Tibial artery (tissue), 4 donors: ENCODE data around the gene TCF20.
A peak's percentile ranks its signal among the peaks of the same experiment; 100 is the strongest.

Experiments used
- DNase-seq, 2 donors: peaks; one replicate each; pipeline ENCODE4 v3.0.0-alpha.2; 2019
- H3K27ac ChIP-seq, 2 donors: fragments of 200-600 bp; sonication (generic) in 1 of 2; 1 replicate in 1 of 2; 2 replicates in 1 of 2; pipeline ENCODE4 v1.5.1; 2018 to 2019; ENCODE audit warnings: mild to moderate bottlenecking in 1 of 2
- H3K27me3 ChIP-seq, 2 donors: fragments of 200-600 bp; sonication (generic) in 1 of 2; one replicate each; pipeline versions ENCODE4 v1.5.1 to v1.6.0; 2016 to 2019
- H3K36me3 ChIP-seq, 3 donors: fragments of 200-600 bp; sonication (generic) in 2 of 3; one replicate each; pipeline ENCODE4 v1.5.1; 2016 to 2019; ENCODE audit warnings: mild to moderate bottlenecking in 2 of 3
- H3K4me1 ChIP-seq, 4 donors: fragments of 200-600 bp; sonication (generic) in 2 of 4; 1 replicate in 3 of 4; 2 replicates in 1 of 4; pipeline ENCODE4 v1.5.1; 2016 to 2019
- H3K4me3 ChIP-seq, 2 donors: fragments of 200-600 bp; sonication (generic) in 1 of 2; 1 replicate in 1 of 2; 2 replicates in 1 of 2; pipeline ENCODE4 v1.5.1; 2018 to 2019; ENCODE audit warnings: mild to moderate bottlenecking in 2 of 2
- H3K9me3 ChIP-seq, 3 donors: fragments of 200-600 bp; sonication (generic) in 1 of 3; one replicate each; pipeline ENCODE4 v1.5.1; 2016 to 2019
- intact Hi-C: fragments of 100-400 bp; cut with DNase I; formaldehyde crosslinking; loops from one replicate; pipeline ENCODE4 v1.15.0; 2023; ENCODE audit warnings: low total_unique reads
- TF ChIP-seq, protein P1 (sequence below), 2 experiments: fragments of 200-600 bp in 1 of 2; fragments of 450-650 bp in 1 of 2; IDR thresholded peaks; one replicate each; pipeline ENCODE4 v1.5.1; 2017 to 2019; ENCODE audit warnings: antibody characterized with exemption in 2 of 2, mild to moderate bottlenecking in 1 of 2, moderate library complexity in 1 of 2

Gene TCF20

DNA sequence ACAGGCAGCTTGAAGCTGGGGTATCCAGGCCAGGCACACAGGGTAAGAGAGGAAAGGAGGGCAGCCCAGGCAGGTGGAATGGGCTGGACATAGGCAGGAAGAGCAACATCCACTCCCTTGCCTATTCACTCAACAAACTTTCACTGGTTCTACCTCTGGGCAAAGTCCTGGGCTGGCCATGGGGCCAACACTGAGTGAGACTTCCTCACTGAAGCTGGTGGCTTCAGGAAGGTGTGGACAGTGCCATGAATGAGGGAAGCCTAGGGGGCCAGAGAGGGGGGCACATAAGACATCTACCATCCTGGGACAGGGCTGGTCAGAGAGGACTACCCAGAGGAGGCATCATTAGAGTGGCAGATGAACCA, 44.9 kb upstream of the TCF20 start:
- H3K4me1 ChIP-seq = peaks cover 0 to 50% (median 0%) of the 10 kb centered on the region in 4 donors
- no peak for DNase-seq
- no peaks in the 10 kb centered on the region for H3K36me3 ChIP-seq
- no peaks in the 10 kb centered on the region for H3K9me3 ChIP-seq
- H3K4me3 ChIP-seq = no peak overlapping the region
- H3K27me3 ChIP-seq = peaks cover 0 to 62% of the 10 kb centered on the region in 2 donors
- H3K27ac ChIP-seq = no peak overlapping the region
- TF ChIP-seq, protein P1, sequence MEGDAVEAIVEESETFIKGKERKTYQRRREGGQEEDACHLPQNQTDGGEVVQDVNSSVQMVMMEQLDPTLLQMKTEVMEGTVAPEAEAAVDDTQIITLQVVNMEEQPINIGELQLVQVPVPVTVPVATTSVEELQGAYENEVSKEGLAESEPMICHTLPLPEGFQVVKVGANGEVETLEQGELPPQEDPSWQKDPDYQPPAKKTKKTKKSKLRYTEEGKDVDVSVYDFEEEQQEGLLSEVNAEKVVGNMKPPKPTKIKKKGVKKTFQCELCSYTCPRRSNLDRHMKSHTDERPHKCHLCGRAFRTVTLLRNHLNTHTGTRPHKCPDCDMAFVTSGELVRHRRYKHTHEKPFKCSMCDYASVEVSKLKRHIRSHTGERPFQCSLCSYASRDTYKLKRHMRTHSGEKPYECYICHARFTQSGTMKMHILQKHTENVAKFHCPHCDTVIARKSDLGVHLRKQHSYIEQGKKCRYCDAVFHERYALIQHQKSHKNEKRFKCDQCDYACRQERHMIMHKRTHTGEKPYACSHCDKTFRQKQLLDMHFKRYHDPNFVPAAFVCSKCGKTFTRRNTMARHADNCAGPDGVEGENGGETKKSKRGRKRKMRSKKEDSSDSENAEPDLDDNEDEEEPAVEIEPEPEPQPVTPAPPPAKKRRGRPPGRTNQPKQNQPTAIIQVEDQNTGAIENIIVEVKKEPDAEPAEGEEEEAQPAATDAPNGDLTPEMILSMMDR (IDR thresholded peaks at IDR 0.05) = no peak
- intact Hi-C loops = no loop called here

- intact Hi-C loops = no loop called here
- DNase-seq = no peak
- Histone ChIP-seq H3K27ac (no peak overlapping the region), H3K36me3 (no peaks in the 10 kb centered on the region), H3K4me3 (no peak overlapping the region), H3K9me3 (no peaks in the 10 kb centered on the region), H3K4me1 (peaks cover 0 to 50% (median 0%) of the 10 kb centered on the region in 4 donors), H3K27me3 (peaks cover 0 to 66% of the 10 kb centered on the region in 2 donors)
- TF ChIP-seq, protein P1 (IDR thresholded peaks at IDR 0.05) = no peak
Measured at GRCh38 chr22:42314709-42315391, 44.4 kb upstream of the TCF20 start.

- intact Hi-C loops = no loop called here
- H3K4me1 ChIP-seq = peaks cover 0 to 48% (median 0%) of the 10 kb centered on the region in 4 donors
- TF ChIP-seq, protein P1 (IDR thresholded peaks at IDR 0.05) = peak in 1 of 2 experiments; percentile 12
- H3K36me3 ChIP-seq = no peaks in the 10 kb centered on the region
- no peaks in the 10 kb centered on the region for H3K9me3 ChIP-seq
- peaks cover 0 to 69% of the 10 kb centered on the region in 2 donors for H3K27me3 ChIP-seq
- no peak overlapping the region for H3K4me3 ChIP-seq
- H3K27ac ChIP-seq = no peak overlapping the region
- DNase-seq = no peak
Measured at GRCh38 chr22:42313804-42314581, 43.5 kb upstream of the TCF20 start.

- no peaks in the 10 kb centered on the region for H3K36me3 ChIP-seq
- H3K4me3 ChIP-seq = no peak overlapping the region
- H3K9me3 ChIP-seq = no peaks in the 10 kb centered on the region
- no peak overlapping the region for H3K27ac ChIP-seq
- H3K4me1 ChIP-seq = peaks cover 0 to 40% (median 0%) of the 10 kb centered on the region in 4 donors
- DNase-seq = no peak
- peaks cover 0 to 68% of the 10 kb centered on the region in 2 donors for H3K27me3 ChIP-seq
- intact Hi-C loops = no loop called here
- TF ChIP-seq, protein P1 (IDR thresholded peaks at IDR 0.05) = no peak
Measured at GRCh38 chr22:42313204-42313603, 42.8 kb upstream of the TCF20 start.

GRCh38 chr22:42310291-42311015, 40.0 kb upstream of the TCF20 start:
- Histone ChIP-seq H3K36me3 (no peaks in the 10 kb centered on the region), H3K27ac (no peak overlapping the region), H3K4me3 (no peak overlapping the region), H3K4me1 (peaks cover 0 to 24% (median 0%) of the 10 kb centered on the region in 4 donors), H3K9me3 (no peaks in the 10 kb centered on the region), H3K27me3 (peaks cover 0 to 71% of the 10 kb centered on the region in 2 donors)
- intact Hi-C loops = no loop called here
- TF ChIP-seq, protein P1 (IDR thresholded peaks at IDR 0.05) = no peak
- no peak for DNase-seq
